Cardiac fibroblast (primary cell): Measurements from ENCODE around the gene SULF2.

Experiments
- DNase-seq, 2 donors: peaks; one replicate each; pipeline versions ENCODE4 v3.0.0 to v3.0.0-alpha.2; 2010; ENCODE audit warnings: low read depth in 2 of 2
- H3K4me3 ChIP-seq, 2 donors: replicated peaks in 1 of 2; 1 replicate in 1 of 2; 2 replicates in 1 of 2; pipeline ENCODE4 v1.5.1; 2011; ENCODE audit warnings: low read depth in 2 of 2, low read length in 2 of 2, mild to moderate bottlenecking in 2 of 2, moderate library complexity in 1 of 2
- CTCF ChIP-seq: IDR thresholded peaks from one replicate; pipeline ENCODE4 v1.5.1; 2011; ENCODE audit warnings: low read depth, mild to moderate bottlenecking, low read length, inconsistent platforms

Gene SULF2

GRCh38 chr20:47753576-47754387 lies 31.5 kb downstream of the SULF2 start:
- no peak for DNase-seq
- no peak overlapping the region for H3K4me3 ChIP-seq
- TF ChIP-seq CTCF: no peak

DNA sequence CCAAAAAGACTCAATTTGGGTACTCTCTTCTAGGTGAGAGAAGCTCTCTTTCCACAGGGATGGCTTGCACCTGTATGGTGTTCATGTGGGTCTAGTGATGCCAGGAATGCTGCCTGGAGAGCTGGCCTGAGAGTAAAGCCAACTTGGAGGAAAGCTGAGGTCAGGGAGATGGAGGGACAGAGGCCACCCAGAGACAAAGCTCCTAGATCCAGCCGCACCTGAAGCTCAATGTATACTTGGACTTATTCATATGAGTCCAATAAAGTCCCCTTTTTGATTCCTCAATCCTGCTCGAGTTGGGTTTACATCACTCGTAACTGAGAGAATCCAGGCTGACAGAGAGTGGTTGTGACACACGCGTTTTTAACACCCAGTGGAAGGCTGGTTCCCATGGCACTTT lies 33.8 kb downstream of the SULF2 start:
- no peak for TF ChIP-seq CTCF
- H3K4me3 ChIP-seq: no peak overlapping the region
- no peak for DNase-seq

- peak in 1 of 2 donors; percentile 75 for DNase-seq
- no peak overlapping the region for H3K4me3 ChIP-seq
- TF ChIP-seq CTCF: no peak
These were observed 35.9 kb downstream of the SULF2 start for GRCh38 chr20:47749339-47749738.

DNA sequence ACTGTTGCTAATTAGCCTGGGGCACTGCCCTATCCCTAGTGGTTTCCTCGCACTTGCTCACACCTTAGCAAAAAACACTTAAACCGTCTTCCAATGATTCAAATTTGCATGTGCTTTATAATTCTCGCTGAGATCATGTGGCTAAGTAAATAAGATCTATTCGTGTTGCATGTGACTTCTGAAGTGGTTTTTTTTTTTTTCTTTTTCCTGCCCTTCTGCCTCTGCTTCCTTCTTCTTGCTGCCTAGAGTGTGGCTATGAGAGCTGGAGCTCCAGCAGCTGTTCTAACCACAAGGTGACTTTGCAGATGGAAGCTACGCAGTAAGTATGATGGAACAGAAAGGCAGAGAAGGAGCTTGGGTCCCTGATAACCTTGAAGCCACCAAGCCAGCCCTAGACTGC lies 36.5 kb downstream of the SULF2 start:
- DNase-seq: peak in 1 of 2 donors; percentile 17
- TF ChIP-seq CTCF: no peak
- no peak overlapping the region for H3K4me3 ChIP-seq

DNA sequence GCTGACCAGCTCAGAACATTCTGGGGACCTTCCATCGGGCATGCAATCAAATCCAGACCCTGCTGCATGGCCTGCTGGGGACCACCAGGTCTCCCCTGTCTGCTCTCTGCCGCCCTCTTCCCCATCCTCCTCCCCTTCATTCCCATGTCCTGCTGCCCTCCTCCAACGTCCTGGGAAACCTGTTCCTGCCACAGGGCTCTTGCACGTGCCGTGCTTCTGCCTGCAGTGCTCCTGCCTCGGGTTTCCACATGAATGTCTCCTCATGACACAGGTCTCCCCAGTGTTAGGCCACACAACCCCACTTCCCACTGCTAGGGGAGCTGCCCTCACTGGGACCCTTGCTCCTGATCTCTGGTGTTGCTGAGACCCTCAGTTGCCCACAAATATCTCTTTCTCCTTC lies 37.2 kb downstream of the SULF2 start:
- DNase-seq: no peak
- no peak for TF ChIP-seq CTCF

GRCh38 chr20:47747669-47748031 lies 37.6 kb downstream of the SULF2 start:
- TF ChIP-seq CTCF: no peak
- DNase-seq: no peak
- H3K4me3 ChIP-seq: no peak overlapping the region

More for the DNA sequence above, 37.2 kb downstream of the SULF2 start:
- no peak overlapping the region for H3K4me3 ChIP-seq

DNA sequence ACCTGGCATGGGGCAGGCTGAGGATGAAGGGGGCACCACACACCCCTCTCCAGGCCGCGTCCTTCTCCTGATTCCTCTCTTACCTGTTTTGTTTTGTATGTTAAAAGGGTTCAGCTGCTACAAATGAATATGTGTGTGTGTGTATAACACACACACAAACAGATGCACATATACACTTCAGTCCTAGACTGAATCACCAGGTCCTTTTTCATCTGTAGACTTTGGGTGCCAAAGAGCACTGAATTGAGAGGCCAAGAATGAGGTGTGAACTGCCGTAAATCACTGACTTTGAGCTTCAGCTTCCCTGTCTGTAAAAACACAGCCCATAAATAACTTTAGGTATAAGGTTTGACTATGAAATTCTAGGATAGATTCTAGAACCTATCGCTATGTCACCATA lies 40.5 kb downstream of the SULF2 start:
- TF ChIP-seq CTCF: no peak
- DNase-seq: no peak
- no peak overlapping the region for H3K4me3 ChIP-seq
